H1 (cell line): ENCODE results near the gene AGFG2. TPM values are rescaled to one million over a fixed set of nuclear protein-coding genes. Genes with fewer than 3 reads are reported as not detected.

Source experiments
- ASH2L ChIP-seq: fragments of 200-600, 300-600 bp; sonication (generic); IDR thresholded peaks from one replicate; pipeline ENCODE4 v1.7.1; 2017; ENCODE audit warnings: low read length
- CREB1 ChIP-seq: IDR thresholded peaks from 2 replicates; pipeline ENCODE4 v1.6.1; 2012; ENCODE audit warnings: inconsistent platforms
- GABPA ChIP-seq: IDR thresholded peaks from 2 replicates; pipeline ENCODE4 v1.6.1; 2011; ENCODE audit warnings: mild to moderate bottlenecking, low read length, moderate library complexity, borderline replicate concordance; ENCODE audit not compliant: insufficient read depth
- GTF2F1 ChIP-seq: IDR thresholded peaks from 2 replicates; pipeline ENCODE4 v1.6.1; 2012; ENCODE audit warnings: low read depth, low read length, improper control_type of control experiment, borderline replicate concordance
- MAX ChIP-seq: IDR thresholded peaks from 2 replicates; pipeline ENCODE4 v1.6.1; 2012; ENCODE audit warnings: inconsistent platforms
- POLR2A ChIP-seq, 2 experiments: IDR thresholded peaks; 1 replicate in 1 of 2; 2 replicates in 1 of 2; pipeline ENCODE4 v1.6.1; 2011; ENCODE audit warnings: low read depth in 2 of 2, low read length in 2 of 2, mild to moderate bottlenecking in 2 of 2; ENCODE audit errors: control extremely low read depth in 1 of 2
- POU5F1 ChIP-seq: IDR thresholded peaks from 2 replicates; pipeline ENCODE4 v1.6.1; 2011; ENCODE audit warnings: low read depth, mild to moderate bottlenecking, low read length, moderate library complexity
- TEAD4 ChIP-seq: IDR thresholded peaks from 2 replicates; pipeline ENCODE4 v1.6.1; 2012; ENCODE audit warnings: low read depth, low read length, inconsistent platforms, mixed read lengths
- polyA plus RNA-seq, 7 experiments: library from polyadenylated mRNA; depleted of rRNA in 3 of 7; stranded (reverse) in 5 of 7; unstranded in 2 of 7; fragments of >200 nt in 5 of 7; fragments of 200-250 nt in 2 of 7; gene quantifications; 1 replicate in 5 of 7; 2 replicates in 1 of 7; 4 replicates in 1 of 7; pipeline versions ENCODE4 v1.2.1 to v1.2.3, GENCODE V29; 2011 to 2013; ENCODE audit warnings: missing spikeins in 2 of 7, mixed read lengths in 2 of 7
- total RNA-seq: library from RNA; stranded (reverse); fragmentation: NEBNext Ultra II Directional; extraction: Animal tissue kit (Norgen Biotek cat#: 25700); gene quantifications from 2 replicates; pipeline ENCODE4 v1.2.1, GENCODE V29; 2021
- TF ChIP-seq, protein P1 (sequence below), 3 experiments: IDR thresholded peaks; 1 replicate in 2 of 3; 2 replicates in 1 of 3; pipeline versions ENCODE4 v1.5.1 to v1.6.1; 2011; ENCODE audit warnings: low read length in 3 of 3, mild to moderate bottlenecking in 3 of 3, inconsistent platforms in 2 of 3, low read depth in 1 of 3, moderate library complexity in 1 of 3; ENCODE audit not compliant: insufficient read depth in 1 of 3; ENCODE audit errors: control extremely low read depth in 1 of 3

The AGFG2 gene
- total and polyA plus RNA-seq, 2 of the 8 experiments (the other 6 are each of a cell fraction or from before 2014, with no cell fraction given), result 7.6 to 11.2 TPM

GRCh38 chr7:100578246-100579183, 39.5 kb downstream of the AGFG2 start (continued):
- TF ChIP-seq MAX (no peak), GABPA (no peak), ASH2L (no peak), TEAD4 (no peak), CREB1 (no peak), POLR2A (IDR thresholded peaks at IDR 0.05; ENCODE audit: control extremely low read depth in 1 of 2, low read depth in 2 of 2, low read length in 2 of 2) (no peak), GTF2F1 (no peak), POU5F1 (no peak)
- TF ChIP-seq, protein P1, sequence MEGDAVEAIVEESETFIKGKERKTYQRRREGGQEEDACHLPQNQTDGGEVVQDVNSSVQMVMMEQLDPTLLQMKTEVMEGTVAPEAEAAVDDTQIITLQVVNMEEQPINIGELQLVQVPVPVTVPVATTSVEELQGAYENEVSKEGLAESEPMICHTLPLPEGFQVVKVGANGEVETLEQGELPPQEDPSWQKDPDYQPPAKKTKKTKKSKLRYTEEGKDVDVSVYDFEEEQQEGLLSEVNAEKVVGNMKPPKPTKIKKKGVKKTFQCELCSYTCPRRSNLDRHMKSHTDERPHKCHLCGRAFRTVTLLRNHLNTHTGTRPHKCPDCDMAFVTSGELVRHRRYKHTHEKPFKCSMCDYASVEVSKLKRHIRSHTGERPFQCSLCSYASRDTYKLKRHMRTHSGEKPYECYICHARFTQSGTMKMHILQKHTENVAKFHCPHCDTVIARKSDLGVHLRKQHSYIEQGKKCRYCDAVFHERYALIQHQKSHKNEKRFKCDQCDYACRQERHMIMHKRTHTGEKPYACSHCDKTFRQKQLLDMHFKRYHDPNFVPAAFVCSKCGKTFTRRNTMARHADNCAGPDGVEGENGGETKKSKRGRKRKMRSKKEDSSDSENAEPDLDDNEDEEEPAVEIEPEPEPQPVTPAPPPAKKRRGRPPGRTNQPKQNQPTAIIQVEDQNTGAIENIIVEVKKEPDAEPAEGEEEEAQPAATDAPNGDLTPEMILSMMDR (IDR thresholded peaks at IDR 0.05; ENCODE audit: control extremely low read depth in 1 of 3, insufficient read depth in 1 of 3, low read depth in 1 of 3, low read length in 3 of 3), result no peak
